GM19463 (cell line): Measurements from ENCODE around the gene HOXA4.

Source experiments
- ATAC-seq: cut with Tn5 transposase; IDR thresholded peaks from one replicate; pipeline ENCODE4 v1.9.1; 2021; ENCODE audit warnings: mild to moderate bottlenecking, moderate library complexity; ENCODE audit not compliant: unreplicated experiment

The HOXA4 gene

DNA sequence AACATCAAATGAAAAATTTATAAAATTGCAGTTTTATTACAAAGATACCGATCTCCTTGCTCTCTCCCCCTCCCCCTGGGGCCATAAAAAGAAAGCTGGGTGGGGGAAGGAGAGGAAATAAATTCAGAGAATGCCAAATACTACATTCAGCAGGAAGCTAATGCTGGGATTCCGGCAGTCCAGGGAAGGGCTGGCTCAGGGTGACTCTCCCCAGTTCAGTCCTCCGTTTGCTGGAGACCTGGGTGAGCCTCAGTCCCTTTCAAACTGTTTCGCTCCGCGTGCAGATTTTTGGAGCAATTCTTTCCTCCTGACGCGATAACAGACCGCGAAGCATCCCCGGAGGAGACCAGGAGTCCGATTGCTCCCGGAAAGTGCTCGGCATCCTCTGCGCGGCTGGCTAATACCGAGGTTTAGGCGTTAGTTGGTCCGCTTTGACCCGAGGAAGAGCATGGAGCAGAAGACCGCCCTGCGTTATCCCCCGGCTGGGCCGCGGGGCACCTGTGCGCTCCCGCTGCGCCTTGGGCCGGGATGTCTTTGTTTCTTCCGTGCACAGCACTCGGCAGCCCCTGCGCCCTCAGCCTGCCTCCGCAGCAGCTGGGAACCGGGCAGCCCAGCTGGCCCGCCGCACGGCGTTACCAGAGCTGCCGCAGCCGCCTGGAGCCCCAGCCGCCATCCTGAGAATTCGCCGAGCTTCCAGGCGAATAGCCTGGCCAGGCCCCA, 24.2 kb downstream of the HOXA4 start:
- ATAC-seq = no peak

DNA sequence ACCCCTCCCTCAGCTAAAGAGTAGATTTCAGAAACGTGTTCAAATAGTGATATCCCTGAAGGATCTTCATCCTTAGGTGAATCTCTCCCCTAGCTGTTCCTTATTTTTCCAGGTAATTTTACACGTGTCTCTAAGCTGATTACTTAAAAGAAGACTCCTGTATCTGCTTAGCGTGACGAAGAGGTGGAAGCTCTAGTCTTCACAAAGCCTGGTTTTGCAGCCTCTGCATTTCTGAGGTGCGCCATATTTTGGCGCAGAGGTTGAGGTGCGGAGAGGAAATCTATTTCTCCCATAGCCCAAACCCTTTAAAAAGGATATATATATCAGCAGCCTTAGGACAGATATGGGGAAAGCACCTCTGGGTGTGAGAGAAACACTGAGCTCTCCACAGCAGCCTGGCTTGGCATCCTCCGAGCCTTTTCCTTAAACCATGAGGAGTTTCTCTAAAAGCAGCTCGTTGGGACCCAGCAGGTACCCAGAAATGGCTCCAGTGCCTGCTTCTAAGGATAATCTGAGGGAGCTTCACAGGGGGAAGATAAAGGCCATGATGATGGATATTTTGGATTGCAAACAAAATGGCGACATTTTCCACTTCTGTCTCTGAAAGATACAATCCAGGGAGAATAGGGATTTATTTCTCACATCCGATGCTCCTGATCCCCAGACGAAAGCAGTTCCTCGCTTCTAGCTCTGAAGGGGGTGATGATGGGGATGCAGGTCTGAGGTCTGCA, 25.1 kb downstream of the HOXA4 start:
- no peak for ATAC-seq

DNA sequence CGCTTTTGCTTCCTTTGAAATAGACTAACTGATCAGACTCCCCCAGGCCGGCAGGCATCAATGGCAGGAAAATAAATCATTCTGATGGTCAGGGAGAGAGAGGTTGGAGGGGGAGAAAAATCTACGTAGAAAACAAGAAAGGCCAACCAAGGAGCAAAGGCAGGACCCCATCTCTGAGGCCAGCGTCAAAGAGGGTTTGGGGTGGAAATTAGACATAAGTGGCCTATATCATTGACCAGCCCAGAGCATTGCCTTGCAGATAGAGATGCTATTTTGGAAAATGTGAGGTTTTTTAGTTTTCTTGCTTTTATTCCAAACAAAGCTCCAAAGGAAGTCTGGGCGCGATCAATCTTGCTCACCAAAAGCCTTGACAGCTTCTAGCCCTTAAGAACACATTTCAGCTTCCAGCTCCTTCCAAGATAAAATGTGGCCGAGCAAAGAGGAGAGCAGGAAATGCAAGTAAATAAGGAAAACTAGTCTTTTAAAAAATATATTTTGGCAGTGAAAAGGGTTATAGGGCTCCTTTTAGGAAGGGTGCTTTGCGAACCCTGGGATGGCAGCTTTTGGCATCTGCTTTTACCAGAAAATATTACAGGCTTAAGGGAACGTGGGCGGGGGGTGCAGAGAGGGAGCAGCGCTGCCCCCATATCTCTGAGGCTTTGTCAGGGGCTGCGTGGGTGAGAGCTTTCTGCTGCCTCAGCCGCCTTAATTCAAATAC, 26.1 kb downstream of the HOXA4 start:
- ATAC-seq = no peak

DNA sequence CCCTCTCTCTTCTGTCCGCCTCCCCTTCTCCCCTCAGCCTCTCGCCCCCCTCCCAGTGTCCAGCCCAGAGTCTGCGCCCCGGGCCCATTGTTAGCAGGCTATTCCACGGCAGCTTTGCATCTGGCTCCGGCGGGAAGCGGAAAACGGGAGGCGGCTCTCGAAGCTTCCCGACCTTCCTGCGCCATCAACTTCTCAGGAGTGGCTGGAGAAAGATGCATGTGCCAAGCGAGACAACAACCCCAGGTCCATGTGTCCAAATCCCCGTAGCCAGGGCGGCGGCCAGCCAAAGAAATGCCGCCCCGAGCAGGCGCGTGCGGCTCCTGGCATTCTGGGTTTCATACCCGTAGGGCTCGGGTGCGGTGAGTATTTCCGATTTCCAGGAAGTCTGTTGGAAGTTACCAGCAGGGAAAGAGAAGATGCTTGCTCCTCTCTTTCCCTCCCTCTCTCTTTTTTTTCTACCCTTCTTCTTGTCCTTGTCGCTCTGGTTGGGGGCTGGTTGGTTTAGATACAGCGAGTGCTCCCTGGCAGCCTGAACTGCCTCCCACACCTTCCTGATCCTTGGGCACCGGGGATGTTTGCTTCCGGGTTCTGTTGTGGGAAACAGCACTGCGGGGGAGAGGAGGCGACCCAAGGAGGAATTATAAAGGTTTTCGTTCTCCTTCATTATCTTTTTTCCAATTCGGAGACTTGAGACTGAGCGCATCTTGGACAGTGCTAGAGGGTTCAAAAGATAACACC, 26.9 kb downstream of the HOXA4 start:
- no peak for ATAC-seq

DNA sequence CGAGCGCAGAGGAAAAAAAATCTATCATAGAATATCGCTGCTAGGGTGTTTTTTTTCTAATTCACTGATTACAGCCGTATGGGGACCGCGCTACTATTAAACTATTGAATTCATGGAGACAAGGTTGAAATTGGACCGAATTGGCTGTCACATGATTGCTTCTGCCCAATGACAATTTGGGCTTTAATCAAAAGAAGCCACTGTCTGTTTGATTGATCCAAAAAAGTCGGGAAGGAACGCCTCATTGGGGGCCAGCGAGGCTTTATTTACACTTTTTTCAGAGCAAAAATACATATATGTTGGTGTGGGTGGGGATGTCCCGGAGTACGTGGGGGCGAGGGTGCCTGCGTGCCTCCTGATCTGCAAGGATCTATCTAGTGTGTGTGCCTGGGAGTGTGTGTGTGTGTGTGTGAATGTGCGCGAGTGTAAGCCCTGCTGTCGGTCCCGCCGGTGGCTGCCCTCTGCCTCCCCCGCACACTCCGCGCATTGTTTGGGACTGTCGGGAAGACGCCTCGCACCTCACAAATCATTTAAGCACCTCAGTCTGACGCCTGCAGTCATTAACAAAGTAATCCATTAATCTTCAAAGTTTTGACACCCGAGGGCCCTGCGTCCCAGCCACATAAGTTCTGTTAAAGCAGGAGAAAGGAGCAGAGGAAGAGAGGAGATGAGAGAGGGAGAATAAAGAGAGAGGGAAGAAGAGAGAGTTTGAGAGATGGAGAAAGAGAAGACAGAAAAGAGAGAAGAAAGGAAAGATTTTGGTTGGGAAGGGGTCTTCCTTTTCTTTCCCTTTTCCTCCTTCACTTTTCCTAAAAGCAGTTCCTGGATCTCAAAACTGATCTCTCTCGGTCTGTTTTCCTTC, 27.7 kb downstream of the HOXA4 start, which contains the start of gene HOXA2:
Gene HOXA2, minus strand, starts transcription at position 103 of the 862 bp plus-strand sequence. CDS start 183 bp downstream, outside the sequence.
- ATAC-seq = no peak

DNA sequence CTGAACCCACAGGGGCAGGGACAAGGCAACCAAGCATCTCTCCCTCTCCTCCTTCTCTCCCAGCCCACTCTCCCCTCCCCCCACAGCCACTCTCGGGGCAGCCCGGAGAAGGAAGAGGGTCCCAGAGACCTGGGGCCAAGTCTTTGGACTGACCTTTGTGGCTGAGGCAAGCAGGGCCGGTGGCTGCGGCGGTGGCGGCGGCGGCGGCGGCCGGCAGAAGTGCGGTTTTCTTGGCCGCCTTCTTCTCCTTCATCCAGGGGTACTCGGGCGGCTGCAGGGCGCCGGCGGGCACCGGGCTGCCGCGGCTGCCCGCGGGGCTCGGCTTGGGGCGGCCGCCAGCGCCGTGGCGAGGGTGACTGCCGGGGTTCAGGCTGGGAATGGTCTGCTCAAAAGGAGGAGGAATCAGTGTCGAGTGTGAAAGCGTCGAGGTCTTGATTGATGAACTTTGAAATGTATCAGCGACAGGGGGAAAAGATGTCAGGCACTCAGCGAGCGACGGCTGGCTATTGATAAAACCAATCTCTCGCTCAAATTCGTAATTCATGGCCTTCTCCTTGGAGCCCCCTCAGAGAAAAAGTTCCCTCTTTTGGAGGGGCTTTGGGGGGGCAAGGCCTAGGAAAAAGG, 28.5 kb downstream of the HOXA4 start:
- ATAC-seq = no peak

DNA sequence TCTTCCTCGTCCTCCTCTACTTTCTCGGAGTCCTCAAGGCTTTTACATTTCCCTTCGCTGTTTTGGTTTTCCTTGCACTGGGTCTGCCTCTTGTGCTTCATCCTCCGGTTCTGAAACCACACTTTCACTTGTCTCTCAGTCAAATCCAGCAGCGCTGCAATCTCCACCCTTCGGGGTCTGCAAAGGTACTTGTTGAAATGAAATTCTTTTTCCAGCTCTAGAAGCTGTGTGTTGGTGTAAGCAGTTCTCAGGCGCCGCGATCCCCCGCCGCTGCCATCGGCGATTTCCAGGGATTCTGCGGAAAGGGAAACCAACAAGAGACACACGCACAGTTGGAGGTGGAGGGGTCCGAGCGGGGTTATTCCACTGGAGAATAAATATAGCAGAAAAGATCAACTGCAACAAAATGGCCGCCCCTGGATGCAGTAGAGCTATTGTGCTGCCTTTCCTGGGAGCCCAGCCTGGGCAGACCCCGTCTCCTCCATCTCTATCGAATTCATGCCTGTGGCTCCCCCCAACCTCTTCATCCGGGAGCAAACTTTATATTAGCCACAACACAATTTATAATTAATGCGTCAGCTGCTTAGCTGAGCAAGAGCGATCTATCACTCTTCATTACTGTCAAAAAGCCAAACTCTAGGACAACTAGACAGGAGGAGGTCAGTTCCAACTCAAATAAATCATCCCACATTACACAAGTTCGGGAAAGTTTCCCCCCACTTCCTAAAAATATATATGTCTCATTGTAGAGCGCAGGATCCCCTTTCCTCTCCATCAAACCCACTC, 29.2 kb downstream of the HOXA4 start:
- no peak for ATAC-seq

DNA sequence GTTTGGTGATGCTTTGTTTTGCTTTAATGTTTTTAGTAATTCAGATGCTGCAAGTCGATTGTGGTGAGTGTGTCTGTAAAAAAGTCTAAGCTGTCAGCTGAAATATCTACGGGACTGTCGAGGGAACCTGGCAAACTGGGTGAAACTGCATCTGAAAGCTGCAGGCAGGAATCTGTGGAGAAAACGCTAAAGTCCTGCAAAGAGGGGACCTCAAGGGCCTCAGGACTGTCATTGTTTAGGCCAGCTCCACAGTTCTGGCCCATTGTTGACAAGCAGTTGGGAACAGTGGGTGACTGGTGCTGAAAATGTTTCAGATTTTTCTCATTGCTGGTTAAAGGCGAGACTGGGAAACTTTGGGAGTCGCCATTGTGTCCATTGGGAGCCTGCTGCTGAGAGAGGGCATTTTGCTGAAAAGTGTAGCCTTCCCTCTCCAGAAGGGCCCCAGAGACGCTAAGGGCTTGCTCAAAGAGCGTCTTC, 29.8 kb downstream of the HOXA4 start:
- ATAC-seq = no peak

DNA sequence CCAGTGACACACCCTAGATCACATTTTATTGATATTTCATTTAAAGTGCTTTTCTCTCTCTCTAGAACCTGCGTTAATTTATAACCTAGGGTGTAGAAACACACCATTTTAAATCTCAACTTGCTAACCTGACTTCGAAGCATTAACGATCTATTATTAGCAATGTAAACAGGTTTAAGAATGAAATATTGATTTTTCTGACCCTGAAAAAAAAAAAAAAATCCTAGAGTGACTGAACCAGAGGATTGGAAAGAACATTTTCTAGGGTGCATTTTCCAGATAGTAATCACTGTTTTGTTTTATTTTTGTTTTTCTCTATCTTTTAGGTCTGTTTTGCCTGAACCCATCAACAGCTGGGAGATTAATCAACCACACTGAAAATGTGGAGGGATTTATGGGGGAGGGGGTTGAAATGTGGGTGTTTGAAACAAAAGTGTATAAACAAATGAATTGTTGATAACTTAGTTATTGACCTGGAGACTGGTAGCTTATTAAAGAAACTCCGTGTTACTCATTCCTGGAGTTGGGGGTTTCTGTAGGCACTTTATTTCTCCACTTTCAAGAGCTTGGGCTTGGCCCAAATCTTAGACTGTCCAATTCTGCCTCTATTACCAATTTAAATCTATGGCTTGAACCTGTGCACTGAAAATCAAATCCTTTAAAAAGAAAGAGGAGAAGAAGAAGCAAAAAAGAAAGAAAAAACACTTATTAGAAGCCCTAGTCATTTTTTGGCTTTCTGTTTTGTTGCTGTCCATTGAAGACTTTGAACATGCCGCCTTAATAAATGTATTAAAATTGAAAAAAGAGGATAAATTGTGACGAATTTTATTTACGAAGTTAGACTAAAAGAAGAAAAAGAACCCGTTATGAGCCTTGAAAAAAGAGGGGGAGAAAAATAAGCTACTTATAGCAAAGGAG, 30.8 kb downstream of the HOXA4 start:
- ATAC-seq = no peak

DNA sequence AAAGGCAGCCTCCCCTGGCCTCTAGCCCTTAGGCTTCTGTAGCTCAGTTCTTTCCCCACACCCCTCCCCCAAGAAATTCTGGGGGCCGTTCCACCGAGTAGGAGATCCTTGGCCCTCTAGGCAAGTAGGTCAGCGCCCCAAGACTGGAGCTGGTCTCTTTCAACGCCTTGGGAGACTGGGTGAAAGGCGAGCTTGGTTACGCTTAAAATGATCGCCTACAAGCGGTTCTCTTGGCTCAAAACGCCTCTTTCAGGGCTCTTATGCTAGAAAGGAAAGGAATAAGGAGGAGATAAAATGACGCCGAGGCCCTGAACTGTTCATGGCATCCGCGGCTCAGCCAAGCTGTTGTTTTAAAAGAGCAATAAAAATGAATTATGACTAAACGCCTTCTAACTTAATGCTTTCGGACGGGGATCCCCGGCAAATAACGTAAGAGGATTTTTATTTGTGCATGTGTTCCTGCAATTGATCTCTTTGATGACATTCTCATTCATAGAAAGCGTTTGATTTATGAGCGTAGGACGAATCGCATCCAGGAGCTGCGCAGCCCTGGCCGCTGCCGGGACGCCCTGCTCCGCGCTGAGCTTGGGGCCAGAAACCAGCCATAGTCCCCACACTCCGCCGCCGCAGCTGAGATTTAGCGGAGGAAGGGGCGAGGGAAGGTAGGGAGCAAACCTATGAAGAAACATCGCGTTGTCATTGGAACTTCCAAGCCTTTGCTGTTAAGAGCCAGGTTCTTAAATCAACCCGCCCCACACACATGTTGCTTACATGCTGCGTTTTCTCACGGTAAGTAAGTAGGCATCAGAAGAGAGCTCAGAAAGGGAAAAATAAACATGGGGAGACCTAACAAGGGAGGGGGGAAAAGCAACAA, 31.7 kb downstream of the HOXA4 start:
- ATAC-seq = no peak

DNA sequence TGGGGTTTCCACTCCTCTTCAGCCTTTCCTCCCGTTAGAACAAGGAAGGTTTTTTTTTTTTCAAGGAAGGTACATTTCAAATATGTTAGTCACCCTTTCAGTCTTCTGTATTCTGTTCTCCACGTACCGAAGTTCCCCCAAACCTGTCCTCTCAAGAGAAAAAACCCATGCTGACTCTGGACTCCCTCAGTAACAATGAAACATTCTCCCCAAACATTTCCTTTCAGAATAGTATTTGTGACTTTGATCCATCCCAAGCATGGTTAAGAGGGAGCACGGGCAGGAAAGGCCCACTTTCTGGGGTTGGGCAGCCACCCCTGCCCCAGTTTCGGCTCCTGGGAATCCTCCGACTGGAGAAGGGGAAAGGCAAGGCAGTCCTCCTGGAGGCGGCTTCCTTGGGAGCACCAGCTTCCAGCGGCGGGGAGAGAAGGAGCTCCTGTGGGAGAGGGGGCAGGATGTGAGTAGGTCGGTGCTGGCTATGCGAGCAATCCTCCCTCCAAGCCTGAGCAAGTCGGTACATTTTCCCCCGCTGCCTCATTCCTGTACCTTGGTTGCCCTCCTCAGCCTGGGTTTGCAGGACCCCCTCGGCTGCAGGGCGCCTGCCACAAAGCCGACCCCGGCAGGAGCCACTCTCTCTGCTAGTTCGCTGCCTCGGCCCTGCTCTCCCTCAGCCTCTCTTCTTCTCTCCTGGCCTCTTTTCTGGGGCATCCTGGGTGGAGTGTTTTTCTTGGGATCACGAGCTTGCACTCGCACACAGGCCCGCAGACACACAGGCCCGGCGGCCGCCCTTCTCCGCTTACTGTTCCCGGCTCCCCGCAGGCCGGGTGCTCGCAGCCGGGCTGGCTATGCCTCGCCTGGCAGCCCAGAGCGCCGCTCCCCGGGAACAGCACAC, 32.6 kb downstream of the HOXA4 start:
- ATAC-seq = no peak

DNA sequence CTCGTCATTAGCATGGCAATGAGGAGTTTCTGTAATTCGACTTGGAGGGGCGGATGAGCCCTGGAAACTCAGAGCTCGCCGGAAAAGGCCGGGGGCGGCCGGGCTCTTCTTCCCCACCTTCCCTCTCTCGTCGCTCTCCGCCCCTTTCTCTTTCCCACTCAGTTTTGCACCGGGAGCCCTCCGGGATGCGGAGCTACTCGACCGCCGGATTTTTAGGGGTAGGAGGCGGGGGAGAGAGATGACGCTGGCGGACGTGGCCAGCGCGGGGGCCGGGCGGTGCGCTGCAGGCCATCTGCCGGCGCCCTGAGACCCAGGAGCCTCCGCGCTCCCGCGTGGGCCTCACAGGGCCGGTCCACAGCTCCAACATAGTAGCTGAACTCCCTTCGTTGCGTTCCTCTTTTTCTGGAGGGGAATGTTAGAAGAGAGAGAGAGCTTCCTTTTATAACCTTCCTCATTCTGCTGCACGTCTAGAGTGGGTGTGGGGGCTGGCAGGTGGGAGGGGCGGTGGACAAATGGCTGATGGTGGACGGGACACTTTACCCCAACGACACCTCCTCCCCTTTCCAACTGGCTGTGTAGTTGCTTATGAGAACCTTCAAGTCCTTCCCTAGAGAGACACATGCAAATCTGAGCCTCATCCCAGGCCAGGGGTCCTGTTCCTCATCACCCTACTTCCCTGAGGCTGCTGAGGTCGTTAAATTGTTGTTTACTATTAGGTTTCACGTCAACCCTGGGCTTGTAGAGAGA, 33.6 kb downstream of the HOXA4 start:
- ATAC-seq = no peak

DNA sequence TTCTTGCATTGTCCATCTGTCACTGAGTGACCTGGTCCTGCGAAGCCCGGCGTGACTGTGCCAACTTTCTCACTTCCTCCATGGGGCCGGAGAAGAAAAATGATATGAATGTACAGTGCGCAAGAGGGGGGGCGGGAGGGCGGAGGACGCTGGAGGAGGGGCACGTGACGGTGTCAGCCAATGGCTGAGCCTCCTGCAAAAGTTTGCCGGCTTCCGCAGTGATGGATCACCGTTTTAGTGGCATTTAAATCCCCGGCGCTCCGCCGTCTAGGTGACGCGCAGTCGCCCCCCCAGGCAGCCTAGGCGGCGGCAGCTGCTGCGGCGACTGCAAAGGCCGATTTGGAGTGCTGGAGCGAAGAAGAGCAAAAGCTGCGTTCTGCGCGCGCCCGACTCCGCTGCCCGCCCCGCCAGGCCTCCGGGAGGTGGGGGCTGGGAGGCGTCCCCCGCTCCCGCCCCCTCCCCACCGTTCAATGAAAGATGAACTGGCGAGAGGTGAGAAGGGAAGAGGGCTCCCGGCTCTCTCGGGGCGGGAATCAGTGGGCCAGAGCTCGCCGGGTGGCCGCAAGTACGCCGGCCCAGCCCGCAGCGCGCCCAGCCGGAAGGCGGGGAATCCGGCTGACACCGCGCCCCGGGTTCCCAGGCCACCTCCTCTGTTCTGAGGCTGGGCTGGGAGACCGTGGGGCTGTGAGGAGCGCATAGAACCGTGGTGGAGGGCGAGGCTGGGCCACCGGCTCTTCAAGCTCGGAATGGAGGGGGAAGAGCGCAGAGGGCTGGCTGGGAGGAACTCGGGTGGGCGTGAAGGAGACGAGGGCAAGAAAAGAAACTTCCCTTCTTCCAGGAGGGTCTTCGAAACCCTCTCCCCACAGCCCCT, 34.4 kb downstream of the HOXA4 start, which contains the start of gene HOXA1:
Gene HOXA1, minus strand, starts transcription at position 104 of the 871 bp plus-strand sequence. Its CDS starts 88 bp downstream, at position 16.
- ATAC-seq = peak; percentile 83
